NCI-H1417 treated with DMSO at 0.1 percent for 48 hours (cell line): ENCODE measurements around the gene PRR23E.

ENCODE experiments used
- DNase-seq: peaks from one replicate; lab custom pipeline; 2025; lab: John Stamatoyannopoulos, UW

Gene PRR23E

DNA sequence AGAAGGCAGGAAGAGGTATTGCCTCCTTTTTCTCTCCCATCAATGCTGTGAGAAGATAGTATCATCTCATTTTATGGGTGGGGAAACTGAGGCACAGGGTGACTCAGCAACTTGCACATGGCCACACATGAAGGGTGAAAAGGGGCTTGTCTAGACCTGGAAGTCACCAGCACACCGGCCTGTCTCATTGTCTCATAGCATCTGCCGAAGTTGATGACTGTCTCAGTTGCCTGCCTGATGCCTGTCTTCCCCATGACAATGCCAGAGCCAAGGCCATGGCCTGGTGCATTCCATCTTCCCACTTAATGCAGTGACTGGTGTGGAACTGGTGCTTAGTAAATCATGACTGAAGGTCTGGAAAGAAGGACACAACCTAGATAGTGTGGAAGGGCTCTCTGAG is 27.9 kb upstream of the PRR23E start:
- no peak for DNase-seq

DNA sequence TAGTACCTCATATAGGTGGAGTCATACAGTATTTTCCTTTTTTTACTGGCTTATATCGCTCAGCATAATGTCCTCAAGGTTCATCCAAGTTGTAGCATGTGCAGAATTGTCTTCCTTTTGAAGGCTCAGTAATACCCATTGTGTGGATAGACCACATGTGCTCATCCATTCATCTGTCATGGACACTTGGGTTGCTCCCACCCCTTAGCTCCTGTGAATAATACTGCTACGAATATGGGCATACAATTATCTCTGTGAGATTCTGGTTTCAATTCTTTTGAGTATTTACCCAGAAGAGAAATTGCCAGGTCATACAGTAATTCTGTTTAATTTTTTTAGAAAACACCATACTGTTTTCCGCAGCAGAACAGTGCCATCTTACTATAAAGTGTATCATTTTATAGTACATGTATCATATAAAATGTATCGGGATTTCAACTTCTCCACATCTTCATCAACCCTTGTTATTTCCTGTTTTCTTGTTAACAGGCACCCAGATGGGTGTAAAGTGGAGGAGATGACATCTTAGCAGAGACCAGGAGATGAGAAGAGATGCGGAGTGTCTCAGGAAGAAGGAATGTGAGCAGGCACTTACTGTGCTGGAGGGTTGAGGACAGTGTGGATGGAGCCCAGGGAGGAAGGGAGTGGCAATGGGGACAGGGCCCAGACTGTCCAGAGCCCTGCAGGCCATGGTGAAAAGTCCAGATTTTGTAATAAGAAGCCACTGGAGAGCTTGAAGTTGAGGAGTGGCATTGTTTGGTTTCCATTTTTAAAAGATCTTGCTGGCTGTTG is 27.0 kb upstream of the PRR23E start:
- no peak for DNase-seq

DNA sequence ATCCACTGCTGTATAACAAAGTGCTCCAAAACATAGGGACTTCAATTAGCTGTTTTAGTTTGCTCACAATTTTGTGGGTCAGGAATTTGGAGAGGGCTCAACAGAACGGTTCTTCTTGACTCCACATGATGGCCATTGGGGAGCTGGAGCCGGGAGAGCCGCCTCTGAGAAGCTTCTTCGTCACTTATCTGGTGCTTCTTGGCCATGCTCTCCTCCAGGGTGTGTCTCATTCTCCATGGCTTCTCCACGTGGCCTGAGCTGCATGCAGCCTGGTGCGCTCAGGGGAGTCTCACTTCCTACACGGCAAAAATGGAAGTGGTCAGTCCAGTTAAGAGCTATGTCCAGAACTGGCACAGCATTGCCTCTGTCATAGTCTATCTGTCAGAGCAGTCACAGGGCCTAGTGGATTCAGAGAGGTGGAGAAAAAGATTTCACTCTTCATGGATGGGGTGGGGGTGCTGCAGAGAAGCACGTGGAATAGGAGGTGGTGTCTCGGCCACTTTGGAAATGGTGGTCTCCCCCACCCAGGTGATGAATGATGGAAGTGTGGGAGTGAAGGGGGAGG is 26.3 kb upstream of the PRR23E start:
- no peak for DNase-seq

DNA sequence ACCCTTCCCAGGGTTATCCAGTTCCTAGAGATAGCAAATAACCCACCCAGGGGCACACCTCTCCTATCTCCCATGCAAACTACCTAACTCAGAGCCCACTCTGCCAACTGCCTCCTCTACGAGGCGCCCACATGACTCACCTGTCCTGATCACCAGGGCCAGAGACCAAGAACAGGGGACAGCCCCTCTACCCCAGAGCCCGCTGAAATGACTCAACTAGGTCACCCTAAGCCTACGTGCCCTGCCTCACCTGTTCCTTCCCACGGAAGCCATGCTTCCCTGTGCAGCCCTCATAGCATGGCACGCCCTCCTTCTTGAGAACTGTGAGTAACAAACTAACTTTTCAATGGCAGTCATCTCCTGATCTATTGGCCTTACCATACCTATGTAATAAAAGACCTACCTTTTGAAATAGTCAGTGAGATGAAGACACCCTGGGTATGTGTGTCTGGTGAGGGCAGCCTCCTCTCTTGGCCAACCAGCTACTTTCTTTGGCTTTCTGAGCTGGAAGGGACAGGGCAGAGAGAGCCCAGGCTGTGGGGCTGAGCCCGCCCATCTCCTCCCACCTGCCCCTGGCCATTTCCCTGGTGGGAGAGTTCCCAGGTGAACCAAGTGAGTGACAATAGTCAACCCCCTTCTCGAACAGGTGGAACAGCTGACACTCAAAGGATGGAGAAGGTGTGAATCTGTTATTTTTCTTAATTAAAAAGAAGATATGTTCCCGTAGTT is 25.5 kb upstream of the PRR23E start:
- no peak for DNase-seq

DNA sequence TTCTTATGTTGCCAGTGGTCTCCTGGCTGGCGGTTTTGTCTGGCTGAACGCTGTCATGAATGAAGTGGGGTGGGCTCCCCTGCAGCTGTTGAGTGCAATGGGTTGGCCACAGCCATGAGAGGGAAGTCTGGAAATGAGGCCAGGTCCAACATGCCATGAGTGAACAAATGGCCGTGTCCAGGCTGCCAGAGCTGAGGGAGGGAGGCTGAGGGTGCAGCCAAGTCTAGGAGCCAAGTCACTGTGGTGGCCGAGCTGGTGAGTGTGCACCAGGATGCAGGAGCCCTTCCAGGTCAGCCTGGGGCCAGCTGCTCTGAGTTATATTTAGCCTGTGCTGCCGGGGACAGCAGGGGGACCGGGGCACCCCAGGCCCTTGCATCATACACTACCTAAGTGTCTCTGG is 24.7 kb upstream of the PRR23E start:
- no peak for DNase-seq

DNA sequence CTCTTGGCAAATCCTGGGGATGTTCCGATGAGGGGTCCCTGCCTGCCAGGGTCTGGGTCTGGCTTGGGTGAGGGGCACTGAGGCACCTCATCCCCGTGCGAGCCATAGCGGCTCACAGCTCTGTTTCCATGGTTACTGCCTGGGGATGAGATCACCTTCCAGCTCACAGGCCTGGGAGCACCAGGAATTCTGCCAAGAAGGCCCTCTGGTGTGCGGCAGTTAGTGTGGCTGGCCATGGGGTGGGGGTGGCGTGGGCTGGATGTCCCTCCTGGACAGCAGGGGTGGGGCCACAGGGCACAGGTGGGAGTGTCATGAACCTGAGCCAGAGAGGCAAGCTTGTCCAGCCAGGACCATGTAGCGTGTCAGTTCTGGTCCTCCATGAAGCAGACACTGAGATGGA is 22.1 kb upstream of the PRR23E start:
- DNase-seq, result no peak

DNA sequence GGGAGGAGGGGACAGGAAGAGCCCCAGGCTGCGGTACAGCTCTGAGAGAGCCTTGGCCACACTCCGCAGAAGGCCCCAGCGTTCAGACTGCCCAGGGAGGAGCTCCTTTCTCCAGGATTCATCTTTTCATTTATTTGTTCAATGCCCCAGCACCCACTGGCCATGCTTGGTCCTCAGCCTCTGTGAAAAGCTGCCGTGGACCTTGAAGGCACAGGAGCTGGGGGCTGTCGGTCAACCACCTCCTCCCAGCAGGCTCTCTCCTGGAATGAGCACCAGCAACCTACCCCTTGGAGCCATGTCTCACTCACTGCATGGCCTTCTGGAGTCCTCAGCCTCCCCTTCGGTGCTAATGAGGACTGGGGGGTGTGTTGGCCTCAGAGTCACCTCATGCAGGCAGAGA is 21.6 kb upstream of the PRR23E start:
- DNase-seq, result no peak

DNA sequence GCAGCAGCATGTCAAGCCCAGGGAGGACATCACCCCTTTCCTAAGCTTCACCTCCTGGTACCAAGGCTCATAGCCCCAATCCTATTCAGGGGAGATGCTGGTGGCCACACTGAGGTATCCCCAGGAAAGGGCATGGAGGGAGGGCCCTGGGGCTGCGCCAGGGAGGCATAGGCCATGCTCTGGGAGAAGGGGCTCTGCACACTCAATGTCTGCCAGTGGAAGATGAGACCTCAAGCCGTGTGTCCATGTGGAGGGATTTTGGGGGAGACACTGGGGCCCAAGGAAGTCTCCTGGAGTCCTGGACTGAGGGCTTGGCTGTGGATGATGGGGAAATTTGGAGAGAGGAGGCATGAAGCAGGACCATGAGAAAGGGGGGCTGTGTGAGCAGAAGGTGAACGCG is 21.2 kb upstream of the PRR23E start:
- no peak for DNase-seq

DNA sequence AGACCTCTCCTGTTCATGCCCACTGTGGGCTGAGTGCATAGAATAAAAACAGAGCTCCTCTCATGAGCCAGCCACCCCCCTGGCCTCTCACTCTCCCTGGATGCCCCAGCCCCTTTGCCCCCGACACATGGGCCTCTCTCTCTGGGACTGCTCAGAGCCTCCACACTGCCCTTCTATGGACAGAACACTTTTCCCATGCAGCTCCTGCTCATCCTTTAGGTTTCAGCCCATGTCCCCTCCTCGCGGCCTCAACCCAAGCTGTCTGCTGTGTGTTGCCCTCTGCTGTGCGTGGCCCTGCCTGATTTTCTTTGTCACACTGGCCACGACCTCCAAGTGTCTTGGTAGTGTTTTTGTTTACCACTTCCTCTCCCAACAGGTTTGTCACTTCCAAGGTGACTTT is 20.7 kb upstream of the PRR23E start:
- no peak for DNase-seq

DNA sequence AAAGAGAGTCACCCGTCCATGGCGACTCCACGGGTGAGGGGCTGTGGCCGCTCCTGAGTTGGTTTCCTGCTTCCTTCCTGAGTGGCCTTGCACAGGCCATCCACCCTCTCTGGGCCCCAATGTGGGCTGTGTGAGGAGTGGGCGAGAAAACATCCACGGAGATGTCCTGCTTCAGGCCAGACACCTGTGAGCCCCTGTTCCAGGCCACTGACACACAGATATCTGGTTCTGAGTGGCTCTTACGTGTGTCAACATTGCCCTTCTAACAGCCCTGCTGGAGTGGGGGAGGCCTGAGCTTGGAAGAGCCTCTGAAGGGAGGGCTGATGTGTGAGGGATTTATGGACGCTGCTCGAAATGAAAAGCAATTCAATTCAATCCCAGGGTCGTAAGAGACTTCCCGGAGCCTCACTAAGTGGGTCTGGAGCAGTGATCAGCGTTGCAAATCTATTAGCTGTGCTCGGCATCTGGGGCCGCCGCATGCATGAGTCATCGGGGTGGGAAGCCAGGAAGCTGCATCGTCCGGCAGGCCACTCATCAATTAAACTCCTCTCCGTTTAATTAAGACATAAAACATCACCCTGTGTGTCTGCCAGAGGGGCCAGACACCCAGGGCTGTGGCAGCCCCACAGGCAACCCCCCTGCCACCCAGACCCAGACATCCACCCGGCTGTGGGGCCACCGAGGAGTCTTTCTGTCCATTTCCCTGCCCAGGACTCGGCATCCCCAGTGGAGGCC is 20.0 kb upstream of the PRR23E start:
- no peak for DNase-seq

DNA sequence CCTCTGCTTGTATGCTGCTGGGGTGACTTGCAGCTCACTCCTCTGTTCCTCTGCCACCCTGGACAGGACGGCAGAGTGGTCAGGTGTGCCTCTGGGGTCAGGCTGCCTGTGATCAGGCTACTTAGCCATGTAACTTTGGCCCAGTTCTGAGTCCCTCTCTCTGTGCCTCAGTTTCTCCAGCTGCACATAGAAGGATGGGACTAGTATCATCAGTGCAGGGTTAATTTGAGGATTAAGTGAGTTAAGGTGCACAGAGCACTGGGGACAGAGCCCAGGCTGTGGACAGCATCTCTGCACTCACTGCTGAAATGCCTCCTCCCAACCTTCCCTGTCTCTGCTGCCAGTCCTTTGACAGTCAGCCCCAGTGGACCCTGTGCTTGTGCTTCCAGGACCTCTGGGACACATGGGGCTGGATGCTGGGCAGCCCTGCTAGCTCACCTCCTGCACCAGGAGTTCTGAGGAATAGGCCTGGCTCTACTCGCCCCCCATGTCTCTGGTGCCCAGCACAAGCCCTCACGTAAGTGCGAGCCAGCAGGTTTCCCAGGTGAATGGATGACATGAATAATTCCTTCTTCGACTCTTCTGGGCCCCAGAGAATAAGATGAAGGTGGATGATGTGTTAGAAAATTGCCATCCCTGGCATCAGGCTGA is 19.3 kb upstream of the PRR23E start:
- no peak for DNase-seq

DNA sequence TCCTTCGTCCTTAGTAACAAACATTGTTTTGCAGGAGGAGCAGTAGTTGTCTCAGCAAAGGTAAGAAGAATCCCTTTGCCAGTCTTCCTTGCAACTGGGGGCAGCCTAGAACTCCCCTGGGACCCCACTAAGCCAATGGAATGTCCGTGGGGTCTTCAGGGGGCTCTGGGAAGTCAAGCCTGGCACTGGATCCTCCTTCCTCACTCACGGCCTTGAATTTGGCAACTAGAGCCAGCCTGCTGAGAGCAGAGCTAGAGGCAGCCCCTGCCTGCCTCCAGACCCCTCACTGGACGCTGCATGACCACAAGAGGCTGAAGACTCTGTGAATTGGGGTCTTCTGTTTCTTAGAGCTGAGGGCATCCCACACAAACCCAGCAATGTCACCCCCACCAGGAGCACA is 18.6 kb upstream of the PRR23E start:
- DNase-seq, result no peak

DNA sequence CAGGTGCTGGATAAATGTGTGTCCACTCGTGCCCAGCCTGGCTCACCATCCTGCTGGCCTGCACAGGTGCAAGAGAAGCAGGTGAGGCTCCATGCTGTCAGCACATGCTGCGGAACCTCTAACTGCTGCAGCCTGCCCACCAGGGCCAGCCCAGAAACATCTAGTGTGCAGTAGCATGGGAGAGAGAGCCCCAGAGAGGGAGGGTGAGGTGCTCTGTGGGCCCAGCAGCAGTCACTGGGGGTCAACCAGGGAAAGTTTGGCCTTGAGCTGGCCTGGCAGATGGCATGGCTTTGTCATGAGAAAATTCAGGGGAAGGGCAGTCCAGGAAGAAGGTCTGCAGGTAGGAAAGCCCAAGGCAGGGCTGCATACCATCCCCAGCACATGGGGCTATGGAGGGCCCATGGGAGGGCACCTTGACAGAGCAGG is 18.2 kb upstream of the PRR23E start:
- no peak for DNase-seq

DNA sequence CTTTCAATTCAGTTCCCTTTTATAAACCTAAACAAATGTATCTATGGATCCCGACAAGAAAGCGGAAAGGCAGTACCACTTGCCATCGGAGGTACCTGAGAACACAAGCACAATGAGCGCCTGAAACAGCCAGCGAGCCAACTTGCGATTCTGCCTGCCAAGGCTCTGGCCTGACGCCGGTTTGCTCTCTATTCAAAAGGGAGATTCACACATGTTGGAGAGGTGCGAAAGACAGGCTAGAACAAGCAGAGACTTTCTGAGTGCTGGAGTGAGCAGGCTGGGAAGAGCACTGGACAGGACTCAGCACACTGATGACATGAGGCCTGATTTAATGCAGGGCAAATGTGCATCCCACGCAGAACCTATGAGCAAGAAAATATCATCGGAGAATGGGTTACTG is 17.7 kb upstream of the PRR23E start:
- no peak for DNase-seq

DNA sequence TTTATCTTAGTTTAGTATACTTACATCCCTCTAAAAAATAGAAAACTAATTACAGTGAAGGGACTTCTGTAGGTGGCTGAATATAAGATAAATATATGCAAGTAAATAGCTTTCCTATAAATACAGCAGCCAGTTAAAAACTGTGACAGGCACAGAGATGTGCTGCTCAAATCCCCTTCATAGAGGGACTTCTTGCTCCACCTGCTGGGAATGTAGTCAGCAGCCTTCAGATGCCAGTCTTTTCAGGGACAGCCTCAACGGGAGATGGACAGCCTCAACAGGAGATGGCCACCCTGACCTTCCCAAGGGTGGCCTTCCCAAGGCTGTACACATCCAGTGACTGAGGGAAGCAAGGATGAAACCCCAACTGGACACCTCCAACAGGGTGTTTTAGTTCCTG is 15.7 kb upstream of the PRR23E start:
- no peak for DNase-seq

DNA sequence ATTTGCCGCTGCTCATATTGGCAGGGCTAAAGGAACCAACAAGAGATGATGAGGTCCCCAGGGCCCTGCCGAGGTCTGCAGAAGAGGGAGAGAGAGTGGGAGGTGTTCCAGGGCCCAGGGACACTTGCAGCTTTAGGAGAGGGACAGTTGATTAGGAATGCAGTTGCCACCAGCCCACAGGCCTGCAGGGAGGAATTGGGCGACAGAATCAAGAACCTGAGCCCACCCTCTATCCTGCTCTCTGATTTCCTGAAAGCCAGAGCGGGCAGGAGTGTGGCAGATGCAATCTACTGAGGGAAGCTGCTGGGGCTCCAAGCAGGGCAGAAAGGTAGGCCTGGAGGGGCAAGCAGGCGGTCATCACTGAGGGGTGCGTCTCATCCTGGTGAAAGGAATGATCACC is 12.1 kb upstream of the PRR23E start:
- DNase-seq, result no peak

DNA sequence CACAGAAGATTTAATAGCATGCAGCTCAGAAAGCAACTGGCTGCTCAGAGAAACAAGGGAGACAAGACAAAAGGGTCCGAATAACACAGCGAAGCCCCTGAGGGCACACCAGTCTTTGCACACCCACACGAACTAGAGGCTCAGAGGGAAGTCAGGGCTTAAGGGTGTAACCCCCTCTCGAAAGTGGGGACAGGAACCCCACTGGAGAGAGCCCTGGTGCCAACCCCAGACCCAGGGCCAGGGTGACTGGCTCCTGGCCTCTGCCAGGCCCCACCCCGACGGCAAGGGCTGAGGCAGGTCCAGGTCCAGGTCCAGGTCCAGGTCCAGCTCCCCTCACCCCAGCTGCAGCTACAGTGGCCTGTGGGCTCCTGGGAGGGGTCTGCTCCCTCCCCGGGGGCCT is 10.5 kb upstream of the PRR23E start:
- no peak for DNase-seq

DNA sequence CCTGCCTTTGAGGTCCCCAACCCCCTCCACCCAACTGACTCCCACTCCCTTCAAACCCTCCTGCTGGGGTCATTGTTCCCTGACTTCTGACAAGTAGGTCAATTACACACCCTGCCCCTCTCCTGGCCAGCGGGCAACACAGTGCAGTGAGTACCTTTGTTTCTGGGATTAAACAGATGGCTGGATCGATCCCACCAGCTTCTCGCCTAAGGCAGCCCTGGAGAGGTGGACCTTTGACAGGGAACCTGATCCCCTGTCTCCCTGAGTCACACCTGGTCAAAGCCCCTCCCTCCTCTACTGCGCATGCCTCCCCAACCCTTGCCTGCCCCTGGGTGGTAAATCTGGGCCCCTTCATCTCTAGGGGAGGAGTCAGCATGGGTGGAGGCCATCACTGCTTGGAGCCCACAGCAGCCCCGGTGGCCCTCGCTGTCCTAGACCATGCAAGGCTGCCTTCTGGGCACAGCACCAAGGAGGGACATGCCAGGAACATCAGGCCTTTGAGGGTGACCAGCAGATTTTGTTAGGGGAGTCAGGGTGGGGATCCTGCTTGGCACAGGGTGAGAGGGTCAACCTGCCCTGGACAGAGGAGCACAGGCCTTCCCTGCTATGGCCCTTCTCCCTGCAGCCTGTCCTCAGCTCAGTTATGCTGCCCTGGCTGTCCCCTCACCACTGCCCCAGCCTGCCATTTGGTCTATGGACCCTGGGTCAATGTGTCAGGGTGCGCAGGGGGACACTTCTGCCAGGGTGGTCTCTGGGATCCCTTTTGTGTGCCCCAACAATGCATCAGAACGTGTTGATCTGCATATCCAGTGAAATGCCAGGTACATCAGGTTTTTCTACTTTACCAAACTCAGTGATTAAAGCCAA is 9.8 kb upstream of the PRR23E start:
- no peak for DNase-seq

DNA sequence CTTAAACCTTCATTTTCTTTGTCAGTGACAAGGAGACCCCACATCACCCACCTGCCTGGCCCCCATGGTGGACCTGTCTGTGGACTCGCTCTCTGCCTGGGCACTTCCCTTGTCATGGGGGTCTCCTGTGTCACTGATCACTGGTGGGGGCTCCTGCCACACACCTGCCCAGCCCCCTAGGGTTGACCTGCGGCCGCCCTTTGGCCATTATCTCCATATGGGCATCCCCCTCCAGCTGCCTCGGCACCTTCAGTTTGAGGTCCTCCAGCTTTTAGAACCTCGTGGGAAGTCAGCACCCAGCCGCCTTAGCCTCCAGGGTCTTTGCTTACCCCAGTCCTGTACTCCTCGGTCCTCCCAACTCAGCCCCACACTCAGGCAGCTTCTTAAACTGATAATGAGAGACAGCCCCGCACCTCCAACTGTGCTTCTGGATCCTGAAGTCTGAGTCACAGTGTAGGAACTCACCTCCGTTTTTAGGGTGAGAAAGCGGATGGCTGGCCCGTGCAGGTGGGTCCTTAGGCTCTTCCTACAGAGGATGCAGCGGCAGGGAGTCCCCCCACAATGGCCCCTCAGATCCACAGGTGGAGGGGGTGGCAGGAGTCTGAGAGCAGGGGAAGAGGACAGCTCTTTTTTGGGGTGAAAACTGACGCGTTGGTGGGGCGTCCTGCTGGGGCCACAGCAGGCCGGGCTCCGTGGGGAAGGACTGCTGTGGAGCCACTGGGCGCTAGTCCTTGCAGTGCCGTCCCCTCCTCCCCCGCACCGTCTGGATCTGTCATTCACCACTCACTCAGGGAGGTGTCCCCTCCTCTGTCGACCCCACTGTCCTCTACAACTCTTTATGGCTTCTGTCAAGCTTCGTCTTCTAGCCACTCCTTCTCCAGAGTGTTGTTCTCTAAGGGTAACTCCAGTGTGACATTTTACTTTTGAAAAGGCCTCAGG is 8.7 kb upstream of the PRR23E start:
- DNase-seq, result no peak

DNA sequence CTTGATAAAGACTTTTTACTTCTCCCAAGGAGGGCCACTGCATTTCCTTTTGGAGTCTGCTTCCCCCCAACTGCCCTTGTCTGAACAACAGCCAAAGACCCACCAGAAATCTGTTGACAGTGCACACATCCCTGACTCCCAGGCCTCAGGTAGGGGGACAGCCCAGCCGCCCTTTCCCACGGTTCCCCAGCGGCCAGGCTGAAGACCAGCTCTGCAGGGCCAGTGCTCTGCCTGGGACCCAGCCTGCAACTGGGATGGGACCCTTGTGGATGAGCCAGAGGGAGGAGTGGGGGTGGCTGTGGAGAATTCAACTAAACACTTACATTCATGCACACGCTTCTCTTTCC is 8.1 kb upstream of the PRR23E start:
- DNase-seq, result no peak
